Left ventricle myocardium inferior (tissue), 1 donor: ENCODE data around the gene ZC3H7B. TPM values are rescaled to one million over a fixed set of nuclear protein-coding genes. Genes with fewer than 3 reads are reported as not detected.

ENCODE experiments used
- DNase-seq: peaks from one replicate; pipeline ENCODE4 v3.0.0-alpha.2; 2020
- H3K27ac ChIP-seq: fragments of 200-600 bp; replicated peaks from 2 replicates; pipeline ENCODE4 v1.8.0; 2021
- H3K27me3 ChIP-seq: fragments of 200-600 bp; 2 replicates; pipeline ENCODE4 v1.8.0; 2021; ENCODE audit warnings: low read depth
- H3K36me3 ChIP-seq: fragments of 200-600 bp; 2 replicates; pipeline ENCODE4 v1.8.0; 2021
- H3K4me1 ChIP-seq: fragments of 200-600 bp; 2 replicates; pipeline ENCODE4 v1.8.0; 2021
- H3K4me3 ChIP-seq: fragments of 200-600 bp; 2 replicates; pipeline ENCODE4 v1.8.0; 2021; ENCODE audit warnings: mild to moderate bottlenecking, moderate library complexity
- H3K9me3 ChIP-seq: fragments of 200-600 bp; replicated peaks from 2 replicates; pipeline ENCODE4 v1.8.0; 2021
- CTCF ChIP-seq: fragments of 200-600 bp; IDR thresholded peaks from 2 replicates; pipeline ENCODE4 v1.8.0; 2021; ENCODE audit warnings: antibody characterized with exemption, mild to moderate bottlenecking, borderline replicate concordance
- intact Hi-C: fragments of 100-400 bp; cut with micrococcal nuclease; formaldehyde crosslinking; loops from one replicate; pipeline ENCODE4 v1.11.0; 2022
- total RNA-seq: library from RNA; stranded (reverse); fragmentation: NEBNext Ultra II Directional; extraction: Animal tissue kit (Norgen Biotek cat#: 25700); gene quantifications from one replicate; pipeline ENCODE4 v1.2.1, GENCODE V29; 2021
- donor health status: DM: no; HTN: yes; CAD: no; lungs with severe emphysema.

The ZC3H7B gene
- total RNA-seq, 1 donor from 2014 or later, result 39.1 TPM

DNA sequence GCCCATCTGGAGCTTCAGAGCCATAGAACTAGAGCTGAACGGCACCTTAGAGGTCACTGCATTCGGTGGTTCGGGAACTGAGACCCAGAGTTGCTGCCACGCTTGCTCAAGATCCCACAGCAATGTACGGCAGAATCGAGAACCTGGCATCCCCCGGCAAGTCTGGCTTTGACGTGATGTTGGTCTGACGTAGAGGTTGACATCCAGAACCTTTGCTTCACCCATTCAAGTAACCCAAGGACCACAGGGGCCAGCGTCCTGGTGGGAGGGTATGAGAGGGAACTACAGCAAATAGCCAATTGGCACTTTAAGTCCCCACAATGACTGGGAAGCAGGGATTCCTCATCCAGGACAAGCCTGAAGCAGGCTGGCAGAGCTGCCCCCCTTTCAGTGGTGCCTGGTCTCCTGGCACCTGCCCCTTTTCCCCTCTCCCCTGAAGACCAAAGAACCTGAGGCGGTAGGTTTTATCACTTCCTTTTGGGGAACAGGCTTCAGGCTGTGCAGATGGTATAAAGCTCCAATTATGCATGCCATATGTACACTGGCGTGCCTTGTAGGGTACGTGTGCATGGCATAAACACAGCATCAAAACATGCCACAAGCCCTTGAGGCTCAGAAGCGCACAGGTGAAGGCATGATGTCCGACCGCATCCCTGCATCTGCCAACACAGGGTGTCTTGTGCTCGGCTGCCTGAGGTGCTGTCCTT lies 65.2 kb downstream of the ZC3H7B start:
- intact Hi-C loops, result no loop called here
- H3K36me3 ChIP-seq, result no peaks in the 10 kb centered on the region
- H3K4me3 ChIP-seq, result peak overlapping the region; percentile 69
- peaks cover 38% of the 10 kb centered on the region for H3K4me1 ChIP-seq
- no peaks in the 10 kb centered on the region for H3K27me3 ChIP-seq
- H3K9me3 ChIP-seq, result no peaks in the 10 kb centered on the region
- H3K27ac ChIP-seq, result peak overlapping the region; percentile 85
- no peak for DNase-seq
- no peak for TF ChIP-seq CTCF

DNA sequence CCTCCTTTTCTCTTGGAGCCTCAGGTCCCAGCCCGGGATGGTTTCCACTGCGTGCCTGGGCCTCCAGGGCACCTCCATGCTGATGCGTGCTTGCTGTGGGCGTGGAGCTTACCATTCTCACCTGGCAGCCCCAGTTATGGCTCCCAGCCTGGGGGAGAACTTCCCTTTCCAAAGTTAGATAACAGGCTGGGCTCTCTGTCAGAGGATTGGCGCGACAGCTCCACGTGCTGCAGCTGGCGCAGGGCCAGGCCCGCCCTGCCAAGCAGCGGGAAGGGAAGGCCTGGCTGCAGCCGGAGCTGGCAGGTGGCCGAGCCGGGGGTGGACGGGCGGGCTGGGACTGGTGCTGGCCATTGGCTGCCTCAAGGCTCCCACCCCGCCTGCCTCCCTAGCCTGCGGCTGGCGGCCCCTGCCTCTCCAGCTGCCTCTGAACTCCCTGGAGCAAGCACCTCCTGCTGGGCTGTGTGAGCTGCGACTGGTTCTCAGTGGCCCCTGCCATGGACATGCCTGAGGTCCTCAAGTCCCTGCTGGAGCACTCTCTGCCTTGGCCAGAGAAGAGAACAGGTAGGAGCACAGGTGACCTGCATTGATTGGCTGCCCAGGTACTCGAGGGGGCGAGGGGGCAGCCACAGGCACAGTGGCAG lies 65.8 kb downstream of the ZC3H7B start:
- Histone ChIP-seq H3K36me3 (no peaks in the 10 kb centered on the region), H3K4me3 (peak overlapping the region; percentile 69), H3K27ac (peak overlapping the region; percentile 85), H3K9me3 (no peaks in the 10 kb centered on the region), H3K27me3 (no peaks in the 10 kb centered on the region), H3K4me1 (peaks cover 38% of the 10 kb centered on the region)
- peak; percentile 98 for DNase-seq
- peak; percentile 59 for TF ChIP-seq CTCF
- intact Hi-C loops, result no loop called here

DNA sequence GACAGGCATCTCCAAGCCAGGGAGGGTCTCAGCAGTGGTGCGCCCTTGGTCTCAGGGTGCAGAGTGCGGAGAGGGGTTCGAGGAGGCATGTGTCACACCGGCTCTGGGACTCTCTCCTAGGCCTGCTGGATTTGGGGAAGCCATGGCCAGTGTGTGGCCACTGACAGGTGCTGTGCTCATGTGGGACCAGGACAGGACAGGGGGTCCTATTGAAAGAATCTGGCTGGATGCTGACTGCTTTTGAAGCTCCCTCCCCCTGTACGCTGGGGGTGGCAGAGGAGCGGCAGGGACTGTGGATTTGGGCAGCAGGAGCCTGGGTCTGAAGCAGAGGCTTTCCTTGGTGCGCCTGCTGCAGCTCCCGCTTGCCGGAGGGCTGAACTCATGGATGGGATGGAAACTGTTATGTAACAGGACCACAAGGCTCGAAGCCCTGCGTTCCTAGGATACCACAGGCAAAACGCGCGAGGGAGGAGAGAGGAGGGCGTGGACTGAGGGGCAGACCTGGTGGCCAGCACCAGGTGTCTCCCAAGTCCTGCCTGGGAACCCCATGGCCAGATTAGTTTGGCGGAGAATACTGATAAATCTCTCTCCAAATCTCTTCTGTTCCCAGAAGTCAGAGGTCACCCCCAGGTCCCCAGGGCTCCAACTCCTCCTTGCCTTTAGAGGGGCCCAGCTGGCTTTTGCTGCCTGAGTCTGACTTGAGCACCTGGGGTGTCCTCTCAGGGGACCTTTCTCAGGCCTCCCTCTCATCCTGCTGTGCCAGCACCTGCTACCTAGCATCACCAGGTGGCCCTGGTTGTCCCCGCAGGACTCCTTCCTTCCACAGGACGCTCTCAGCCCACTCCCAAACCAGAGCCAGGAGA lies 66.6 kb downstream of the ZC3H7B start:
- H3K4me3 ChIP-seq, result peak overlapping the region; percentile 69
- H3K9me3 ChIP-seq, result no peaks in the 10 kb centered on the region
- TF ChIP-seq CTCF, result no peak
- no peaks in the 10 kb centered on the region for H3K27me3 ChIP-seq
- H3K36me3 ChIP-seq, result no peaks in the 10 kb centered on the region
- DNase-seq, result peak; percentile 37
- peak overlapping the region; percentile 85 for H3K27ac ChIP-seq
- intact Hi-C loops, result no loop called here
- H3K4me1 ChIP-seq, result peaks cover 38% of the 10 kb centered on the region

DNA sequence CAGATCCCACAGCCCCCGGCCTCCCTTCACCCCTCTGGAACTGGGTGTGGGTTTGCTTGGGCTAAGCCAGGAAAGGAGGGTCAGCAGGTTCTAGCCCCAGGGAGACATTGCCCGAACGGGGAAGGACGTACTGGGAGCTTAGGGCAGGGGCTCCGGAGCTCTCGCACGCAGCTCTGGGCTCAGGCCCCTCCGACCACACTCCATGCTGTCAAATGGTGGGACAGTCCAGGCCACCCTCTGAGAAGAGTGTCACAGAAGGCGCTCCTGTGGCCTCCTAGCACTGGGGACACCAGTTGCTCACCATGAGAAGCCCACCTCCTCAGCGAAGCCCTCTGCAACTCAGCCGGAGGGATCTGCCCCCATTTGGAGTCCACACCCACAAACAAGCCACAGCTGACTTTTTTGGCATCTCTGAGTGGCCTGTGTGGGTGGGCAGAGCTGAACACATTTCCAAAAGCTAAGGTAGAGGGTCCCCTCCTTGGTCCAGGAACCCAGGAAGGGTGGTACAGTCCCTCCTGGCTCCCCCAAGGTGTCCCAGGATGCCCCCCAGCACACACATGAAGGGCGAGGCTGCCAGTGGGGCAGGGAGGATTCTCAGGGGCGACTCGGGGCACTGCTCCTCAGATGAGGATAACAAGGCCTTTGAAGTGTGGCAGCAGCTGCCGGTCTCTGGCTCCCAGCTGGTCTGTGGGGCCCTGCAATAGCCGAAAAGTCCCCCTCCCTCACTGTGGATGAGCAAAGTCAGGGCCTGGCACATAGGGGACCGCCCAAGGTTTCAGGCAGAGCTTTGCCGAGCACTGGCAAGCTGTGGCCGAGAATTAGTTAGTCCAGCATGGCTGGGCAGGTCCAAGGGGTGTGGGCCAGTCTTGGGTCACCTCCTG lies 67.5 kb downstream of the ZC3H7B start:
- Histone ChIP-seq H3K9me3 (no peaks in the 10 kb centered on the region), H3K4me3 (peak overlapping the region; percentile 69), H3K36me3 (no peaks in the 10 kb centered on the region), H3K27me3 (no peaks in the 10 kb centered on the region), H3K4me1 (peaks cover 38% of the 10 kb centered on the region), H3K27ac (peak overlapping the region; percentile 85)
- intact Hi-C loops, result no loop called here
- TF ChIP-seq CTCF, result no peak
- no peak for DNase-seq

DNA sequence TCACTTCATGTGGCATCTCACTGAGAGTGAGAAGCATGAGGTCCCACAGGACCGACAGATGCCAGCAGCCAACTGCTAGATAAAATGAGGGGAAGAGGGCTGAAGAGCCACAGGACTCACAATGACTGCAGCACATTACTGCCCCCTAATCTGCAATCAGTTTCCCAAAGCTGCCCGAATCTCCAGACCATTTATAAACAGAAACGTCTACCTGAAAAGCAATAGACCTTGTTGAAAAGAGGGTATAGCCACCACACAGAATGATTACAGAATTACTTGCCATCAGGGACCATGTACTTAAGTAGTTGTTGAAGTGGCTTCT lies 68.1 kb downstream of the ZC3H7B start:
- H3K4me3 ChIP-seq, result peak overlapping the region; percentile 69
- no peak for TF ChIP-seq CTCF
- DNase-seq, result no peak
- H3K27me3 ChIP-seq, result no peaks in the 10 kb centered on the region
- no peaks in the 10 kb centered on the region for H3K36me3 ChIP-seq
- H3K9me3 ChIP-seq, result no peaks in the 10 kb centered on the region
- peaks cover 38% of the 10 kb centered on the region for H3K4me1 ChIP-seq
- intact Hi-C loops, result no loop called here
- H3K27ac ChIP-seq, result peak overlapping the region; percentile 85
